HG02870 (cell line): Measurements from ENCODE around the gene POU5F1.
"Not testable (repeated sequence)": the region's sequence is repeated elsewhere in the genome, so short reads cannot be mapped to it uniquely, and the experiment has no call there.

ENCODE experiments used
- ATAC-seq: cut with Tn5 transposase; IDR thresholded peaks from one replicate; pipeline ENCODE4 v1.9.1; 2021; ENCODE audit warnings: mild to moderate bottlenecking, moderate library complexity; ENCODE audit not compliant: unreplicated experiment

The POU5F1 gene

DNA sequence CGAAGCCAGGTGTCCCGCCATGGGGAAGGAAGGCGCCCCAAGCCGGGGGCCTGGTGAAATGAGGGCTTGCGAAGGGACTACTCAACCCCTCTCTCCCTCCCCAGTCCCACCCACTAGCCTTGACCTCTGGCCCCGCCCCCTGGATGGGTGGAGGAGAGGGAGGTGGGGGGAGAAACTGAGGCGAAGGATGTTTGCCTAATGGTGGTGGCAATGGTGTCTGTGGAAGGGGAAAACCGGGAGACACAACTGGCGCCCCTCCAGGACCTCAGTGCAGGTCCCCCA, at the start of gene POU5F1:
POU5F1 (minus strand) TSS at position 83 of the 282 bp plus-strand sequence; CDS start at position 21, 62 bp downstream.
- ATAC-seq: no peak

- no peak for ATAC-seq
Observed at GRCh38 chr6:31216208-31216898, 45.9 kb upstream of the POU5F1 start.

- not testable (repeated sequence) for ATAC-seq
Observed at GRCh38 chr6:31215216-31215615, 44.7 kb upstream of the POU5F1 start.

DNA sequence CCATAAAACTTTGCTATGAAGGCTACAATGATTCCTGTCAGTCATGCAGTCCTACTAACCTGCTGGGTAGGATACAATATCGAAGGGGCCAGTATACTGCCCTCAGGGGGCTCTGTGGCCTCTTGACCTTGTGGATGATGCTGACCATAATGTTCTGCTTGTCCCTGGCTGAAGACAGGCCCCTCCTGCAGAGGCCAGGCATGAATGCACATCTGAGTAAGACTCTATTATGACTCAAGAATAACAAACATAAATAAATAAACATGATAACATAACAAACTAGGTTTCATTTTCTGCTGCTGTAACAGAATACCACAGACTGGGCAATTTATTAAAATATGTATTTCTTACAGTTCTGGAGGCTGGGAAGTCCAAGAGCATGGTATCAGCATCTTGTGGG, 44.0 kb upstream of the POU5F1 start:
- ATAC-seq: no peak

DNA sequence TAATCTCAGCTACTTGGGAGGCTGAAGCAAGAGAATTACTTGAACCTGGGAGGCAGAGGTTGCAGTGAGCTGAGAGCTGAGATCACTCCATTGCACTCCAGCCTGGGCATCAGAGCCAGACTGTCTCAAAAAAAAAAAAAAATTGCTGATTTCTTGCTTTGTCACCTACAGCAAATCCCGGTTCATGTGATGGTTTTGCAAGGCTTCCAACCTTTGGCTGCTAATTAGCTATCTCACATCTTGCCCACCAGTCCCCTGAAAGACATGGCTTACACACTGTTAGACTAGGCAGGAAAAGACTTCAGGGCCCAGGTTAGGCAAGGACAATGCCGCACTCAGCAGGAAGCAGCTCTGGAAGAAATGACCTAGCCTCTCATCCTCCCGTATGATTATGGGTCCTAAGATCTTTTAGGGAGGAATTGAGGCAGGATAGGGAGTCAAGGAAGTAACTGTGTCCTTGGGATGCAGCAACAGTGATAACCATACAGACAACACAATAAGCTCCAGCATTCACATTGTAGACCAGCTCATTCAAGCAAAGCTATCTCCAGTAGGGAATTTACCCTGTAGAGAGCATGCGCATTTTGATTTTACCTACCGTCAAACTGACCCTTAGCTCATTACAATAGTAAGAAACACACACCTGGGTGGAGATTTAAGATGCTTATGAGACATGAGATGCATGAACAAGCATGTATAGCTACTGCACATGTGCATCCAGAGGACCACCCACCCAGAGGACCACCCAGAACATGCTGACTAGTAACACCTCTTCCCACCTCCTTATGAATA, 40.5 kb upstream of the POU5F1 start:
- ATAC-seq: no peak

- no peak for ATAC-seq
Observed at GRCh38 chr6:31210123-31210522, 39.6 kb upstream of the POU5F1 start.

DNA sequence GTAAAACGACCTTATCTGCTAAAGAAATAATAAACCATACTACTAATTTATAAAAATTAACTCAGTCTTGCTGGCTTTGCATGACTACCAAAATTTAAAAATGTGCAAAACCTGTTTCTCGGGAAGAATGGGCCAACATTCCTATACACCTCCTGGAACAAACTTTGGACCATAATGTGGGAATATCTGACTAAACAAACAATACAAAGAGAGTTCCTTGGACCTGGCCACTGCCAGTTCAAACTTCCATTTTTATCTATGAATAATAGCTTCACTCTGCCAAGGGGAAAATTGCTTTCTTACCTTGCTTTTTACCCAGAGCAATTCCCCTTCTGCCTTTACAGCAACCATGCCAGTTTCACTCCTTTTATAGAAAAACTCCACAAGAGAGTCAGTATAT, 38.7 kb upstream of the POU5F1 start:
- no peak for ATAC-seq

DNA sequence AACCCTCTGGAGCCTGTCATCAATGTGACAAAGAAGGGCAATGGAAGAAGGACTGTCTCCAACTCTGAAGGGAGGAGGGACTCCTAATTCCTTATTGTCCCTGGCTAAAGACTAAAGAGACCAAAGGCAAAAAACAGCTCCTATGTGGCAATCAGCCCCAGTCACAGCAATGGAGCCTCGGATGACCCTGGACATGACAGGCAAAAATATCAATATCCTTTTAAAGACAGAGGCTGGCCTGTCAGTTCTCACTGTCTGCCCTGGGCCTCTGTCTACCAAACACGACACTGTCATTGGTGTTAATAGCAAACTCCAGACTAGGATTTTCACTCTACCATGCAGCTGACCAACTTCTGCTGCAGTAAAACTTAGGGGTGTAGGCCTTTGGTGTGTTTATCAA, 38.0 kb upstream of the POU5F1 start:
- no peak for ATAC-seq

DNA sequence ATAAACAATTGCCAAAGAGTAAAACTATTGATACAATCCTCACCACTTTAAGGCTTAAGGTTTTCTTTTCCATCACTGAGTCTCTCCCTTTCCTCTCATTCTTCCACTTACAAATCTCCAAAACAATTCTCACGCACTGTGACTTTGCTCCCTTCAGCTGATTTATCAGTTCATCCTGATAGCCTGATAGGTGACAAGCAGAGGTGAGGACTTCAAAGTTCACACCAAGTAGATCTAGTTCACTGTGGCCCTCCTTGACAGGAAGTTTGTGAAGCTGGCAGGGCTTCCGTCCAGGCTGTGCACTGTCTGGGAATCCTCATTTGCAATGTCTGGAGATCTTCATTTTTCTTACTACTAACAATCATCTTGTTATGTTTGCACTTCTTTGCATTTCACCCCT, 35.2 kb upstream of the POU5F1 start:
- no peak for ATAC-seq

DNA sequence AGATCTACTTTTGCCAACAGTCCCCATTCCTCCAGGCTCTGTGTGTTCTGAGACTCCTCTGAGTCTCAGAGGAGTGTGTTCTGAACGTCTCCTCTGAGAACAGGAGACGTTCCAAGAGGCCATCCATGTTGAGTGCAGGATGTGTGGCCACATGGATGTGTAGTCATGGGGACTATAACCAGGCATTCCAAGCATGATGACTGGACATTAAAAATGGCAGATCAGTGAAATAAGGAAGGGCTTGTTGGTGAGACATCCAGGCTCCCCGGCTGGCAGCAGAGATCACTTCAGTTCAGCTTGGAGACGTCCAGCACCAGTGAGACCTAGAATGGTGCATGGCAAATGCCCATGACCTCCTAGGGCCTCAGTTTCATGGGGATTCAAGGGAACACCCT, 34.3 kb upstream of the POU5F1 start:
- no peak for ATAC-seq

DNA sequence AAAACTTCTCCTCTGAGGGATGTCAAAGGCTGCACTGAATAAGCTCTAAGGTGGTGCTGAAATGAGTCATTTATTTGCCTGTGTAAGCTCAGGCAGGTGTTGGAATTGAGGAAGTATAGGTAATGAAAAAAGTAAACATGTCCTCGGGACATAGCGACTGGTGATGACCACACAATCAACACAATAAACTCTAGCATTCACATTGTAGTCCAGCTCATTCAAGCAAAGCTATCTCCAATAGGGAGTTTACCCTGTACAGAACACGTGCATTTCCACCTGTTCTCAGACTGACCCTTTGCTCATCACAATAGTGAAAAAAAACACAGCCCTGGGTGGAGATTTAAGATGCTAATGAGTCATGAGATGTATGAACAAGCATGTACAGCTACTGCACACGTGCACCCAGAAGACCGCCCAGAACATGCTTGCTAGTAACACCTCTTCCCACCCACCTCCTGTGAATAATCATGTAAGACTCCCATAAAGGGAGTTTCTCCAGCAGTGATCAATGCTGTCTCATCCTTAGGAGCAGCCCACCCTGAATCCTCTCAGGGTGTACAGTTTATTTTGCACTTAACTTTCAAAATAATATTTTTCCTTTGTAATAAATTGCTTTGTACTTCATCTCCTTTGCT, 33.0 kb upstream of the POU5F1 start:
- ATAC-seq: peak; percentile 65

GRCh38 chr6:31202259-31203166, 32.0 kb upstream of the POU5F1 start:
- no peak for ATAC-seq

DNA sequence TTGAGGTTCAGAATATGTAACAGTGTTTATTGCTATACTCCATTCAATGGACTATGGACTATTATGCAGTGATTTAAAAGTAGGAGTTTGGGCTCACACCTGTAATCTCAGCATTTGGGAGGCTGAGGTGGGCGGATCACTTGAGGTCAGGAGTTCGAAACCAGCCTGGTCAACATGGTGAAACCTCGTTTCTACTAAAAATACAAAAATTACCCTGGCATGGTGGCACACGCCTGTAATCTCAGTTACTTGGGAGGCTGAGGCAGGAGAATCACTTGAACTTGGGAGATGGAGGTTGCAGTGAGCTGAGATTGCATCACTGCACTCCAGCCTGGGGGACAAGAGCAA, 28.6 kb upstream of the POU5F1 start:
- not testable (repeated sequence) for ATAC-seq

- ATAC-seq: peak; percentile 77
Observed at GRCh38 chr6:31197559-31198305, 27.2 kb upstream of the POU5F1 start.

GRCh38 chr6:31196251-31197022, 26.0 kb upstream of the POU5F1 start:
- not testable (repeated sequence) for ATAC-seq

GRCh38 chr6:31195308-31195979, 25.0 kb upstream of the POU5F1 start:
- not testable (repeated sequence) for ATAC-seq

- ATAC-seq: no peak
Observed at GRCh38 chr6:31194061-31194834, 23.8 kb upstream of the POU5F1 start.

DNA sequence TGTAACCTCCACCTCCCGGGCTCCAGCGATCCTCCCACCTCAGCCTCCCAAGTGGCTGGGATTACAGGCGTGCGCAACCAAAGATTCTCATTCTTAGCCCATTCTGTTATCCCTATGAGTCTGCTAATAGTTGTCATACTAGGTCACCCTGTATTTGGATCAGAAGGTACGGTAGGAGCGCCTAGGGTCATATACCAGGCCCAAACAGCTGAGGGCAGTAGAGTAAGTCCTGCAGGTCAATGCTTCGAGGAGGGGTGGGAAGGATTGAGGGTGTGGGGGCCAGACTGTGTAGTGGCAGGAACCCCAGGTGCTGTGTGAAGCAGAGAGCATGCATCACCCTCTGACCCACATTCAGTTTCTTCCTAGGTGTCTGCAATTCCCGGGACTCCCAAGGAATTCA, 22.7 kb upstream of the POU5F1 start:
- no peak for ATAC-seq
